NCI-H1417 treated with DMSO at 0.1 percent for 48 hours (cell line): ENCODE data around the gene GIMAP6.
"Not testable (repeated sequence)": the region's sequence is repeated elsewhere in the genome, so short reads cannot be mapped to it uniquely, and the experiment has no call there.

Experiments used
- DNase-seq: peaks from one replicate; lab custom pipeline; 2025; lab: John Stamatoyannopoulos, UW

Gene GIMAP6

DNA sequence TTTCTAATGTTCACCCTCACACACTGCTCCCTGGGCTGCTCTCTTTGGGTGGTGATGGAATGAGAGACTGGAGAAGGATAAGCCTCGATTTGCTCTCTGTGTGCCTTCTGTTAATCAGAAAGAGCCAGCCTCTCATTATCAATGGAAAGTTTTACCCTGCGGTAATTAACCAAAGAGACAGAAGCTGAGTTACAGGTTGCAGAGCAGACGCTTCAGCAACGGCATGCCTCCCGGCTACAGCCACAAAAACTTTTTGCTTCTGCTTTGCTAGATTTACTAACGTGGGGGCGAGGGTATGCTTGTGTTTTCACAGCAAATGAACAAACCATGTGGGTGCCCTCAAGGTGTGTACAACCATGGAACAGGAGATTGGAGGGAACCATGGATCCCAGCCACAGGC, 47.0 kb downstream of the GIMAP6 start:
- DNase-seq = no peak

DNA sequence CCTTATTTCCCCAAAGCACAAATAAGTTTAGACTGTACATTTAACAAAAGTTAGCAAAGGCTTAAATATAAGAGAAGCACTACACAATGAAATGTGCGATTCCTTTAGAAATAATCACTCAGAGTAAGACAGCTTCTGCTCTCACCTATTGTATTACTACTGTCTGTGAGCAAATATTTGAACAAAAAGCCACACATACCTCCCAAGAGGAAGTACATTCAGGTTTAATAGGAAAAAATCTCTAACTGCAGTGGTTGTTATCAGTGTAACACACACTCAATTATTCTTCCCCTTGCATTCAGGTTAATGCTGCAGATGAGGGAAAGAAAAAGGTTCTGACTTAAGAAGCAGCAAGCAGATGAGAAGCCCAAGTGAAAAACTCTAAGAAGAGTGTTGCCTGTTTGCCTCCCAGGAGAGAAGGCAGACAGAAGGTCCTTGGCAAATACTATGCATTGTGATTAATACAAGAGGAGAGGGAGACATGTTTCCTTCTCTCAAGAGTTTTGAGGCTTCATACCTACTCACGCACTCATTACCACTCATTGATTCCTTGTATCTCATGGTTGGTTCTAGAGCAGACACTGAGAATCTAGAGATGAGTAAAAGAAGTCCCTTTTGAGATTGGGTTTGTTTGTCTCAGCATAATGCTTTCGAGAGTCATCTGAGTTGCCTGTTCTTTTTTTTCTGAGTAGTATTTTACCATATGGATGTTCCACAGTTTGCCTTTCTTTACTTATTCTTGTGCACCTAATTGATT, 51.4 kb downstream of the GIMAP6 start:
- no peak for DNase-seq

GRCh38 chr7:150579979-150580637, 52.1 kb downstream of the GIMAP6 start:
- DNase-seq = not testable (repeated sequence)
